ENCODE data around the gene MAK.
"Not testable (repeated sequence)": the region's sequence is repeated elsewhere in the genome, so short reads cannot be mapped to it uniquely, and the experiment has no call there.

Gene MAK

DNA sequence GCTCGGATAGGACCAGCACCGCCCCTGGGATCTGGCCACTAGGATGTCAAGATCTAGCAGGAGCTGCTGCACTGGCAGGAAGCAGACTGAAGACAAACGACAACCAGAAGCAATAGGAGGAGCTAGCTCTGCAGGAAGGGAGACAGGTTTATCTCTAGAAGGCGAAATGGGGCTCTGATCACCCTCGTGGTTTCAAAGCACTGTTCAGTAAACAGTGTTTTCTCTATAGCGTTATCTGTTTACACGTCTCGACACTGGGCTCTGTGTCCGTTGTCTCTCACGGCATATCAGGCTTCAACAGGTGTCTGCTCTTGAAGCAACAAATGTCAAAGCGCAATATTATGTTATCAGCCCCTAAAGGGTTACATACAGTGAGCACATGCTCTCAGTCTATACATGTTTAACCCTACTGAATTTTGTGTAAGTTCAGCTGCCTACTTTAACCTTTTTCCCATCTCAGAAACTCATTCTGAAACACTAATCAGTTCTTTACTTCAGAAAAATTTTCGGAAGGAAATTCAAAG is 66.9 kb downstream of the MAK start:
- no peak for DNase-seq

- DNase-seq, result no peak
Observed at GRCh38 chr6:10769419-10769818, 68.9 kb downstream of the MAK start.

- no peak for DNase-seq
Observed at GRCh38 chr6:10763006-10763405, 75.3 kb downstream of the MAK start.

- DNase-seq, result no peak
Observed at GRCh38 chr6:10759884-10760329, 78.4 kb downstream of the MAK start.

- peak; percentile 66 to 75 for DNase-seq
Observed at GRCh38 chr6:10759312-10759839, 79.0 kb downstream of the MAK start.

GRCh38 chr6:10756085-10756484 is 82.3 kb downstream of the MAK start:
- DNase-seq, result no peak

DNA sequence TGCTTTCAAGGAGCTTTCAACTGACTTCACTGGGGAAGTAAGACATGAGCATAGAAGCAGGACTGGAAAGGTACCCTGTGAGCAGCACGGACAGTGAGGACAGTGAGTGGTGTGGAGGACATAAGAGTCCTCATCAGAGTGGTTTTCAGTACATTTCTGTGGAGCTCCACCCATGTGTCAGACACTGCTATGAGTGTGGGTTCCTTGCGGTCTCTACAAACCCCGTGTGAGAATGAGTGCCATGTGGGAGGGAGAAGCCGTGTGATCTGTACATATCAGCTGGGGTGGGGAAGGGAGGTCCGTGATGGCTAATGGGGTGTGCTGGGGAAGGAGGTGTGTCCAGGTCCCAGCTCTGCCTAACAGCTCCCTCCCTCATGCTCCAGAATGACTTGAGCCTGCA is 86.6 kb downstream of the MAK start:
- DNase-seq, result not testable (repeated sequence)

GRCh38 chr6:10750568-10750967 is 87.8 kb downstream of the MAK start:
- not testable (repeated sequence) for DNase-seq

GRCh38 chr6:10749734-10750133 is 88.6 kb downstream of the MAK start:
- DNase-seq, result no peak

DNA sequence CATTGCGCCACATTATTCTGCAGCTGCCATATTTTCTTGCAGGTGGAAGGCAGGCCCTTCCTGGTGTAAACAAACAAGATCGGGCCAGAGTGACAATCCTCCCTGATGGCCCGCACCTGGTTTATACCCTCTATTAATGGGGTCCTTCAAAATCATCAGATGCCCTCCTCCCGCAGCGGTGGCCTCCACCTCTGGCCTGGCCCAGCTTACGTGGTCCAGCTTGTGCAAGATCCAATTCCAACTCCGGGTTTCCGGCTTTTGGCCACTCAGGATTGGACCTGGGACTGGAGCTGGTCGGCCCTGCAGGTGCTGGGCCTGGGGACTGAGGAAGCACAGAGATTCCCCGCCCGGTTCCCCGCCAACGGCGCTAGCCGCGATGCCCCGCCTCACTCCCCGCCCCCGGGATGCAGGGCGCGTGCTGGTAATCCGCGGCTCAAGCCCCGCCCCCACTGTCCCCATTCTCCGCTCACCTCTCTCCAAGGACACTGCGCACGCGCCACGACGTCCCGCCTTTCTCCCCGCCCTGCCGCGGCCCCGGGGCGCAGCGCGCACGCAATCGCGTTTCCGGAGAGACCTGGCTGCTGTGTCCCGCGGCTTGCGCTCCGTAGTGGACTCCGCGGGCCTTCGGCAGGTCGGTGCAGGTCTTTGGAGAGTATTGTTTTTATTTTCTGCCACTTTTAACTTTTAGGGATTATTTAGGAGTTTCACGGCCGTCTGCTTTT is 90.9 kb downstream of the MAK start, which contains the start of gene TMEM14B:
TMEM14B (plus strand) TSS at position 555 of the 722 bp plus-strand sequence. CDS start 1,441 bp downstream, outside the sequence.
- peak; percentile 99 for DNase-seq

- peak in 1 of 2 experiments; percentile 37 for DNase-seq
Observed at GRCh38 chr6:10746915-10747250, 91.5 kb downstream of the MAK start.

DNA sequence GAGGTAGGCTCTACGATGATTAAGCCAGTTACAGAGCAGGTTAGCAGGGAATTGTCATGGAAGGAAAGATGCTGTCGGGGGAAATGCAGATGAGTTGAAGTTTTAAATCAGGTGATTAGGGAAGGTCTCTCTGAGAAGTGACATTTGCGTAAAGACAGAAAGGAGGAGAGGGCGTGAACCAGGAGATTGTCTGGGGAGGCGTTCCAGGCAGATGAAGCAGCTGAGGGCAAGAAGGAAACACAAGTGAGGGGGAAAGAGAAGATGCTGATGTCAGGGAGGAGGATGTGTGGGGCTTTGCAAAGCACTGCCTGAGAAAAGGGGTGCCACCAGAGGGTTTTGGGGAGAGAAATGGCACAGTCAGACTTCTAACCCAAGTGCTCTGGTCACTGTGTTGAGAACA is 93.2 kb downstream of the MAK start:
- DNase-seq, result no peak

GRCh38 chr6:10743515-10743914 is 94.8 kb downstream of the MAK start:
- no peak for DNase-seq

GRCh38 chr6:10742251-10742650 is 96.1 kb downstream of the MAK start:
- no peak for DNase-seq

DNA sequence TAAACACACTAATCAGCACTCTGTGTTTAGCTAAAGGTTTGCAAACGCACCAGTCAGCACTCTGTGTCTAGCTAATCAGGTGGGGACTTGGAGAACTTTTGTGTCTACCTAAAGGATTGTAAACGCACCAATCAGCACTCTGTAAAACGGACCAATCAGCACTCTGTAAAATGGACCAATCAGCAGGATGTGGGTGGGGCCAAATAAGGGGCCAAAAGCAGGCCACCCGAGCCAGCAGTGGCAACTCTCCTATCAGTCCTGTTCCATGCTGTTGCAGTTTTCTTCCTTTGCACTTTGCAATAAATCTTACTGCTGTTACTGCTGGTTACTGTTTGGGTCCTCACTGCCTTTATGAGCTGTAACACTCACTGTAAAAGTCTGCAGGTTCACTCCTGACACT is 96.7 kb downstream of the MAK start:
- not testable (repeated sequence) for DNase-seq

- DNase-seq, result no peak
Observed at GRCh38 chr6:10740061-10740460, 98.3 kb downstream of the MAK start.

GRCh38 chr6:10736731-10737130 is 101.6 kb downstream of the MAK start:
- no peak for DNase-seq

DNA sequence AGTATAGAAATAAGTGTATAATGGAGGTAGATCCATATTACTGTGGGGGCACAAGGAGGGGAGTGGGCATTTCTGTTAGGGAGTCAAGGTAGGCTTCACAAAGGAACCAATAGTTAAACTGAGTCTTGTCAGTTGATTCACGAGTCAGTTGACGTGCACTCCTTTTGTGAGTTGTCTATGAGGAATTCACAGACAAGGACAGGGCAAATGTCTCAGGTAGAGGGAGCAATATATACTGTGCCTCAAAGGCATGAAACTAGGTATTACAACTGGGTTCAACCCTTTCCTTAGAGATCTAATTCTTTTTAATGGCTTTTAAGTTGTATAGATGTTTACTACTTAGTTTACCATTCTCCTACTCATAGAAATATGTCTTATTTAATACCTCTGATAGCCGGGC is 104.5 kb downstream of the MAK start:
- DNase-seq, result no peak

GRCh38 chr6:10733151-10733715 is 105.1 kb downstream of the MAK start:
- no peak for DNase-seq

DNA sequence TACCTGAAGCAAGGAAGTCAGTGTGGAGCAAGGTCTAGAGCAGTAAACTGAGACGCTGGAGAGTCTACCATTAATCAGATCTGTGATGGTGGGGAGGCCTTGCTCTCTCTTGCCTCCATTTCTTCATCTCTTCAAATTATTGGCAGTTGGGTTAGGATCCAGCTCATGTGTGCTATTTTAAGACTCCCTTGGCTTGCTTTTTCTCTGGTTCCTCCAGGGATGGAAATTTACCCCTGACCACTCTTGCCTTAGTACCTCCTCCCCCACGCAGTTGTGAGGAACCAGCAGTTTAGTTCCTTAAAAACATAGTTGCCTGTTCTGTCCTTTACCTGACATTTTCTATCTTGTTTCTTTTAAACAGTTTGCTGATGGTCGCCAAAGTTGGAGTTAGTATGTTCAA is 108.1 kb downstream of the MAK start:
- DNase-seq, result peak; percentile 45 to 62

- DNase-seq, result no peak
Observed at GRCh38 chr6:10725716-10726115, 112.6 kb downstream of the MAK start.

GRCh38 chr6:10725044-10725443 is 113.3 kb downstream of the MAK start:
- no peak for DNase-seq

GRCh38 chr6:10723567-10723881 is 114.8 kb downstream of the MAK start:
- no peak for DNase-seq

DNA sequence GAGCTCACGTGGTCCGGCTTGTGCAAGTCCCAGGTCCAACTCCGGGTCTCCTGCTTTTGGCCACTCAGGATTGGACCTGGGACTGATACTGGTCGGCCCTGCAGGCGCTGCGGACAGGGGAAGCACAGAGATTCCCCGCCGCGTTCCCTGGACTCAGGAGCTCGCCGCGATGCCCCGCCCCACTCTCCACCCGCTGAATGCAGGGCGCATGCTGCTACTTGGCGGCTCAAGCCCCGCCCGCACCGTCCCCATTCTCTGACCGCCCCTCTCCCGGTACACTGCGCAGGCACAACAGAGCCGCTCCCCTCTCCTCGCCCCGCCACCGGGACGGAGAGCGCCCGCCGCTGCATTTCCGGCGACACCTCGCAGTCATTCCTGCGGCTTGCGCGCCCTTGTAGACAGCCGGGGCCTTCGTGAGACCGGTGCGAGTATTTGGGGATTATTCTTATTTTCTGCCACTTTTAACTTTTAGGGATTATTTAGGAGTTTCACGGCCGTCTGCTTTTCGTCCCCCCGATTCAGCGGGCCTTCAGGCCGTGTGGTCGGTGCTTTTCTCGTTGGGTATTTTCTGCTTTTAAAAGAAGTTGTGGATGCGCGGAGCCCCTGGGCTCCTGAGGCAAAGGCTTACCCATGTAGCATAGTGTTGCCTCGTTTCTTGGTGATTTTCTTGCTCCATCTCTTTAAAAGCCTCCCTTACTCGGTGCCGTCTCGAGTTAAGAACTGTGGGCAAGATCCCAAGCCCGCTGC is 115.3 kb downstream of the MAK start, which contains the start of gene TMEM14C:
TMEM14C (plus strand) TSS at position 251 of the 747 bp plus-strand sequence. CDS start 1,544 bp downstream, outside the sequence.
- peak; percentile 100 for DNase-seq

All from AML-193 (cell line).